SK-N-SH (cell line): ENCODE results near the gene CR1. TPM values are rescaled to one million over a fixed set of nuclear protein-coding genes. Genes with fewer than 3 reads are reported as not detected.
"Not testable (repeated sequence)": the region's sequence is repeated elsewhere in the genome, so short reads cannot be mapped to it uniquely, and the experiment has no call there.

Experiments used
- CTCF ChIA-PET: fragments of 300-600, 350-600 bp; formaldehyde crosslinking; extraction: SDS; loops from one replicate; lab custom pipeline; 2021; lab: Yijun Ruan, JAX
- POLR2A ChIA-PET: fragments of 350-600 bp; sonication (Branson Sonifier 250); formaldehyde crosslinking; extraction: SDS; loops from one replicate; lab custom pipeline; 2020; ENCODE audit warnings: antibody characterized with exemption, inconsistent platforms; lab: Yijun Ruan, JAX
- DNase-seq: peaks from one replicate; pipeline ENCODE4 v3.0.0; 2012
- H2AFZ ChIP-seq: fragments of 200-600 bp; sonication (generic); 2 replicates; pipeline ENCODE4 v1.8.1; 2016; ENCODE audit warnings: antibody characterized with exemption, mild to moderate bottlenecking, low read depth
- H3F3A ChIP-seq: fragments of 200-600 bp; sonication (generic); replicated peaks from 2 replicates; pipeline ENCODE3; 2016; ENCODE audit warnings: antibody characterized with exemption, mild to moderate bottlenecking; ENCODE audit not compliant: insufficient read depth
- H3K27ac ChIP-seq, 2 experiments: fragments of 200-500 bp in 1 of 2; fragments of 200-600 bp in 1 of 2; sonication (Bioruptor generic) in 1 of 2; sonication (generic), shearing (Covaris generic) in 1 of 2; 2 replicates each; pipeline versions ENCODE4 v1.5.1 to v1.6.1; 2014 to 2016; ENCODE audit warnings: low read depth in 2 of 2, inconsistent platforms in 1 of 2, low read length in 1 of 2, mild to moderate bottlenecking in 1 of 2, mixed read lengths in 1 of 2
- H3K27me3 ChIP-seq: fragments of 200-600 bp; sonication (generic), shearing (Covaris generic); 2 replicates; pipeline ENCODE4 v1.6.1; 2016; ENCODE audit warnings: mixed run types; ENCODE audit not compliant: insufficient read depth
- H3K36me3 ChIP-seq, 2 experiments: fragments of 200-500 bp in 1 of 2; fragments of 200-600 bp in 1 of 2; sonication (Bioruptor generic) in 1 of 2; sonication (generic) in 1 of 2; replicated peaks in 1 of 2; 2 replicates each; pipeline versions ENCODE3 to v1.5.1; 2014 to 2016; ENCODE audit warnings: low read length in 1 of 2, mild to moderate bottlenecking in 1 of 2; ENCODE audit not compliant: insufficient read depth in 2 of 2, control insufficient read depth in 1 of 2
- H3K4me1 ChIP-seq, 2 experiments: fragments of 200-500 bp in 1 of 2; fragments of 200-600 bp in 1 of 2; sonication (Bioruptor generic) in 1 of 2; sonication (generic), shearing (Covaris generic) in 1 of 2; 2 replicates each; pipeline versions ENCODE4 v1.5.1 to v1.6.1; 2014 to 2016; ENCODE audit warnings: low read depth in 1 of 2, low read length in 1 of 2, mixed run types in 1 of 2; ENCODE audit not compliant: insufficient read depth in 2 of 2, control insufficient read depth in 1 of 2
- H3K4me2 ChIP-seq: fragments of 200-600 bp; sonication (generic), shearing (Covaris generic); 2 replicates; pipeline ENCODE4 v1.6.1; 2017; ENCODE audit warnings: mixed run types
- H3K4me3 ChIP-seq, 2 experiments: fragments of 200-500 bp in 1 of 2; fragments of 200-600 bp in 1 of 2; sonication (Bioruptor generic) in 1 of 2; sonication (generic), shearing (Covaris generic) in 1 of 2; 2 replicates each; pipeline versions ENCODE4 v1.5.1 to v1.8.1; 2014 to 2016; ENCODE audit warnings: low read depth in 2 of 2, inconsistent platforms in 1 of 2, low read length in 1 of 2, mild to moderate bottlenecking in 1 of 2, mixed read lengths in 1 of 2, moderate library complexity in 1 of 2
- H3K79me2 ChIP-seq: fragments of 200-600 bp; sonication (generic); 2 replicates; pipeline ENCODE4 v1.8.1; 2017; ENCODE audit warnings: mild to moderate bottlenecking; ENCODE audit not compliant: insufficient read depth
- H3K9ac ChIP-seq: fragments of 200-600 bp; sonication (generic); 2 replicates; pipeline ENCODE4 v1.6.1; 2017; ENCODE audit warnings: mixed run types
- H3K9me2 ChIP-seq: fragments of 200-600 bp; sonication (generic); 2 replicates; pipeline ENCODE4 v1.6.1; 2017; ENCODE audit warnings: mixed run types
- H3K9me3 ChIP-seq: fragments of 200-600 bp; sonication (generic); 2 replicates; pipeline ENCODE4 v1.6.1; 2017; ENCODE audit warnings: mixed run types, mild to moderate bottlenecking, moderate library complexity
- H4K20me1 ChIP-seq: fragments of 200-600 bp; sonication (generic); 2 replicates; pipeline ENCODE4 v1.6.1; 2017; ENCODE audit warnings: mild to moderate bottlenecking, mixed run types; ENCODE audit not compliant: insufficient read depth
- CHD2 ChIP-seq: fragments of 150-350 bp; IDR thresholded peaks from 2 replicates; pipeline ENCODE4 v1.6.1; 2018; ENCODE audit warnings: low read length; ENCODE audit not compliant: partially characterized antibody
- FOXM1 ChIP-seq: IDR thresholded peaks from 2 replicates; pipeline ENCODE4 v1.4.0; 2012; ENCODE audit warnings: low read depth, mild to moderate bottlenecking
- GABPA ChIP-seq: IDR thresholded peaks from 2 replicates; pipeline ENCODE4 v1.4.0; 2012; ENCODE audit warnings: low read depth, mild to moderate bottlenecking
- MEF2A ChIP-seq: IDR thresholded peaks from 2 replicates; pipeline ENCODE4 v1.4.0; 2012; ENCODE audit warnings: low read depth, borderline replicate concordance
- RXRA ChIP-seq: IDR thresholded peaks from 2 replicates; pipeline ENCODE4 v1.4.0; 2012; ENCODE audit warnings: low read depth, mild to moderate bottlenecking, borderline replicate concordance
- WGBS: methylation state at CpG from one replicate; pipeline ENCODE4 v1.1.6; 2017; ENCODE audit warnings: low lambda C conversion rate; 5-methylcytosine and 5-hydroxymethylcytosine counted together
- polyA plus RNA-seq, 3 experiments: library from polyadenylated mRNA; depleted of rRNA; stranded (reverse); fragments of >200 nt; gene quantifications; 2 replicates each; pipeline ENCODE4 v1.2.3, GENCODE V29; 2012
- TF ChIP-seq, protein P1 (sequence below): IDR thresholded peaks from 2 replicates; pipeline ENCODE4 v1.6.1; 2012; ENCODE audit warnings: mild to moderate bottlenecking, low read depth, low read length, moderate library complexity
- TF ChIP-seq, protein P2 (sequence below): fragments of 150-350 bp; IDR thresholded peaks from 2 replicates; pipeline ENCODE4 v1.6.1; 2016; ENCODE audit warnings: mild to moderate bottlenecking, low read depth, low read length
- TF ChIP-seq, protein P3 (sequence below): IDR thresholded peaks from 2 replicates; pipeline ENCODE4; 2012

The CR1 gene
- polyA plus RNA-seq, 1 of the 3 experiments (the other 2 are of a cell fraction) = not detected

DNA sequence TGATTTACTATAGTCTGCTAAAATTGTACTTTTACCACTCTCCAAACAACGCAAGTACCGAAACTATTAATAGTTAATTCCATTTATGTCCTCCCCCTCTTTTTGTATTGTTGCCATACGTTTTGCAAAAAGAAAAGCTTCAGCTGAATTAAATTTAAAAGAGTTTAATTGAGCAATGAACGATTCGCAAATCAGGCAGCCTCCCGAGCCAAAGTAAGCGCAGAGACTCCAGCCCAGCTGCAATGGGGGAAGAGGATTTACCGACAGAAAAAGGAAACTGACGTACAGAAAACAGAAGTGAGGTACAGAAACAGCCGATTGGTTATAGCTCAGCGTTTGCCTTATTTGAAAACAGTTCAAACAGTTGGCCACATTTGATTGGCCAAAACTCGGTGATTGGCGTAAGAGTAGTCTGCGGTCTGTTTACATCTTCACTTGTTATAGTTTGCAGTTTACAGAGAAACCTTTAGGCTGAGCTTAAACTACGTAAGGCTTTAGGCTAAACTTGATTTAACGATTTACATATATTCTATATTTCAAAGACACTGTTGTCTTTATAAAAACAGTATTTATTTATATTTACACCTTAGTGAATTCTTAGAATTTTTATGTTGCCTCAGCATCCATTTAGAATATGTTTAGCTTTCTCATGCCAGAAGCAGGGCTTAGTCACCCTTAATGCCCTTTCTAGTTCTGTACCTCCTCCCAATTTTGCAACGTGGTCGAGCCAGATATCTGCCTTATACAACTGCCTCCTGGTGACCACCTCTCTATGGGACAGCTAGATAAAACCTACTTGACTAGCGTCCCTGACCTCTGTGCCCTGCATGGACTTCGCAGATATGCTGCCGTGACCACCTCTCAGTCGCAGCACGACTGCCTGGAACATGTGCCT lies 23.8 kb downstream of the CR1 start:
- Histone ChIP-seq H3K9ac (no peak overlapping the region), H2AFZ (peak overlapping the region; percentile 50; the same call in 1 of the 2 replicates), H3K4me2 (peak overlapping the region; percentile 65), H3F3A (no peaks in the 10 kb centered on the region), H3K27me3 (no peaks in the 10 kb centered on the region; the same call in 1 of the 2 replicates), H3K4me3 (peak overlapping the region; percentile 27 to 53; a peak in 3 of 4 replicates), H3K27ac (no peak overlapping the region), H3K36me3 (no peaks in the 10 kb centered on the region), H3K9me3 (no peaks in the 10 kb centered on the region), H3K9me2 (no peaks in the 10 kb centered on the region), H3K79me2 (no peaks in the 10 kb centered on the region), H4K20me1 (no peaks in the 10 kb centered on the region), H3K4me1 (peaks cover 0 to 3% of the 10 kb centered on the region in 2 experiments; a peak in 1 of 4 replicates)
- TF ChIP-seq FOXM1 (peak; percentile 95), GABPA (0 out of 2 replicates have a peak, but pooled peaks have one; percentile 35), CHD2 (no peak), RXRA (no peak), MEF2A (no peak)
- TF ChIP-seq, protein P1, sequence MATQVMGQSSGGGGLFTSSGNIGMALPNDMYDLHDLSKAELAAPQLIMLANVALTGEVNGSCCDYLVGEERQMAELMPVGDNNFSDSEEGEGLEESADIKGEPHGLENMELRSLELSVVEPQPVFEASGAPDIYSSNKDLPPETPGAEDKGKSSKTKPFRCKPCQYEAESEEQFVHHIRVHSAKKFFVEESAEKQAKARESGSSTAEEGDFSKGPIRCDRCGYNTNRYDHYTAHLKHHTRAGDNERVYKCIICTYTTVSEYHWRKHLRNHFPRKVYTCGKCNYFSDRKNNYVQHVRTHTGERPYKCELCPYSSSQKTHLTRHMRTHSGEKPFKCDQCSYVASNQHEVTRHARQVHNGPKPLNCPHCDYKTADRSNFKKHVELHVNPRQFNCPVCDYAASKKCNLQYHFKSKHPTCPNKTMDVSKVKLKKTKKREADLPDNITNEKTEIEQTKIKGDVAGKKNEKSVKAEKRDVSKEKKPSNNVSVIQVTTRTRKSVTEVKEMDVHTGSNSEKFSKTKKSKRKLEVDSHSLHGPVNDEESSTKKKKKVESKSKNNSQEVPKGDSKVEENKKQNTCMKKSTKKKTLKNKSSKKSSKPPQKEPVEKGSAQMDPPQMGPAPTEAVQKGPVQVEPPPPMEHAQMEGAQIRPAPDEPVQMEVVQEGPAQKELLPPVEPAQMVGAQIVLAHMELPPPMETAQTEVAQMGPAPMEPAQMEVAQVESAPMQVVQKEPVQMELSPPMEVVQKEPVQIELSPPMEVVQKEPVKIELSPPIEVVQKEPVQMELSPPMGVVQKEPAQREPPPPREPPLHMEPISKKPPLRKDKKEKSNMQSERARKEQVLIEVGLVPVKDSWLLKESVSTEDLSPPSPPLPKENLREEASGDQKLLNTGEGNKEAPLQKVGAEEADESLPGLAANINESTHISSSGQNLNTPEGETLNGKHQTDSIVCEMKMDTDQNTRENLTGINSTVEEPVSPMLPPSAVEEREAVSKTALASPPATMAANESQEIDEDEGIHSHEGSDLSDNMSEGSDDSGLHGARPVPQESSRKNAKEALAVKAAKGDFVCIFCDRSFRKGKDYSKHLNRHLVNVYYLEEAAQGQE = no peak
- TF ChIP-seq, protein P2, sequence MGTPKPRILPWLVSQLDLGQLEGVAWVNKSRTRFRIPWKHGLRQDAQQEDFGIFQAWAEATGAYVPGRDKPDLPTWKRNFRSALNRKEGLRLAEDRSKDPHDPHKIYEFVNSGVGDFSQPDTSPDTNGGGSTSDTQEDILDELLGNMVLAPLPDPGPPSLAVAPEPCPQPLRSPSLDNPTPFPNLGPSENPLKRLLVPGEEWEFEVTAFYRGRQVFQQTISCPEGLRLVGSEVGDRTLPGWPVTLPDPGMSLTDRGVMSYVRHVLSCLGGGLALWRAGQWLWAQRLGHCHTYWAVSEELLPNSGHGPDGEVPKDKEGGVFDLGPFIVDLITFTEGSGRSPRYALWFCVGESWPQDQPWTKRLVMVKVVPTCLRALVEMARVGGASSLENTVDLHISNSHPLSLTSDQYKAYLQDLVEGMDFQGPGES = no peak
- TF ChIP-seq, protein P3, sequence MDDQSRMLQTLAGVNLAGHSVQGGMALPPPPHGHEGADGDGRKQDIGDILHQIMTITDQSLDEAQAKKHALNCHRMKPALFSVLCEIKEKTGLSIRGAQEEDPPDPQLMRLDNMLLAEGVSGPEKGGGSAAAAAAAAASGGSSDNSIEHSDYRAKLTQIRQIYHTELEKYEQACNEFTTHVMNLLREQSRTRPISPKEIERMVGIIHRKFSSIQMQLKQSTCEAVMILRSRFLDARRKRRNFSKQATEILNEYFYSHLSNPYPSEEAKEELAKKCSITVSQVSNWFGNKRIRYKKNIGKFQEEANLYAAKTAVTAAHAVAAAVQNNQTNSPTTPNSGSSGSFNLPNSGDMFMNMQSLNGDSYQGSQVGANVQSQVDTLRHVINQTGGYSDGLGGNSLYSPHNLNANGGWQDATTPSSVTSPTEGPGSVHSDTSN = peak; percentile 87
- DNase-seq = no peak
- 16% methylated on average over 23 of the region's 23 CpGs for WGBS
- ChIA-PET CTCF (interaction anchor here (1.5 kb wide), 1 partner anchor 21 kb away, joined by 4 read pairs; no protein-coding TSS in a partner anchor), POLR2A (no interaction called here)

DNA sequence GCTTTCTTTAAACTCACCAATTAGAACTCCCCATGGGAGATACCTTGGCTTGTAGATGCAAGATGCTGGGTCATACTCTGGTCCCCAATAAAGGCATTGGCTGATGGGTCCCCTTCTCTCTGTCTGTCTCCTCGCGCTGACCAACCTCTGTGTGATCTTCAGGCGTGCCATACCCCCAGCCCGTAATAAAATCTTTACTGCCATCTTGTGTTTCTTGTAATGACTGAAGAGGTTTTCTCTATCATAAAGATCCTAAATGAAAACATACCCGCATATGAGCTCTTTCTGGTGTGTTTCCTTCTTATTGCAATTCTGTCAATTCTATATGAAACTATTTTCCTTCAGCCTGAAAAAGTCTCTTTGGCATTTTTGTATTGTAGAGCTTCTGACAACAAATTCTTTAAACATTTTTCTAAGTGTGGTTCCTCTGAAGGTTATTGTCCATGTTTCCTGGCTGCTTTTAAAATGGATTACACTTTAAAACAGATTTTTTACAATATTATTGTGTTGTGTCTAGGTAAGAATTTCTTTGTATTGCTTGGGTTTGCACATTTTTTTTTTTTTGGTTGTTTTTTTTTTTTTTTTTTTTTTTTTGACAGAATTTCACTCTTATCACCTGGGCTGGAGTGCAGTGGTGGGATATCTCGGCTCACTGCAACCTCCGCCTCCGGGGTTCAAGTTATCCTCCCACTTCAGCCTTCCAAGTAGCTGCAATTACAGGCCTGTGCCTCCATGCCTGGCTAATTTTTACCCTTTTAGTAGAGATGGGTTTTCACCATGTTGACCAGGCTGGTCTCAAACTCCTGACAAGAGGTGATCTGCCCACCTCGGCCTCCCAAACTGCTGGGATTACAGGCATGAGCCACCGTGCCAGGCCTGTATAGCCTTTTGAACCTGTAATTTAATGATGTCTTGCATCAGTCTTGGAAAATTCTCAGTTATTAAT lies 24.7 kb downstream of the CR1 start:
- Histone ChIP-seq H3K4me2 (peak overlapping the region; percentile 65; the same call in 1 of the 2 replicates), H3K4me3 (peak overlapping the region; percentile 27 to 53; a peak in 2 of 4 replicates)
- H3K9me3 ChIP-seq, H2AFZ ChIP-seq, CTCF ChIA-PET, POLR2A ChIA-PET, H3K27me3 ChIP-seq, H3K4me1 ChIP-seq, H4K20me1 ChIP-seq, H3K36me3 ChIP-seq, H3K9ac ChIP-seq, H3F3A ChIP-seq, H3K79me2 ChIP-seq, H3K9me2 ChIP-seq, DNase-seq, H3K27ac ChIP-seq: not testable (repeated sequence)
- 34% methylated on average over 10 of the region's 10 CpGs for WGBS

DNA sequence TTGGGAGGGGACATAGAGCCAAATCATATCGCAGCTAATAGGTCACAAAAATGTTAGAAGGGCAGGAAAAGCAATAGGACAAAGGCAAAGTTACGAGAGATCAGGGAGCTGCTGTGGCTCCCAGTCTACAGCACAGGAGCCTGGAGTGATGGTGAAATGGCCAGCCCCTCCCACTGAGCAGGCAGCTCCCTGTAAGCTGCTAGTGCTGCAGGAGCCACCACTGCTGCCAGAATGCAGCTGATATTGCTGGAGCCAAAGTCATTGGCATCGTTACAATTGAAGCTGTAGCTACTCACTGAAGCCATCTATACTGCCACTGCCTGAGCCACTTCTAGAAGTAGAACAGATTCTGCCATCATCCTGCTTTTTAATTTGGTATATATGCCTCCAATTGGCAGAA lies 29.3 kb downstream of the CR1 start:
- H3K36me3 ChIP-seq, H3K27me3 ChIP-seq, H3F3A ChIP-seq, CTCF ChIA-PET, POLR2A ChIA-PET, DNase-seq, H4K20me1 ChIP-seq, H3K4me1 ChIP-seq, H3K4me2 ChIP-seq, H2AFZ ChIP-seq, H3K79me2 ChIP-seq, H3K9me3 ChIP-seq, H3K4me3 ChIP-seq, H3K9me2 ChIP-seq, H3K27ac ChIP-seq, H3K9ac ChIP-seq: not testable (repeated sequence)
- WGBS = 10% methylated on average over 1 of the region's 3 CpGs
